HG02943 (cell line): Measurements from ENCODE around the gene TSBP1.
"Not testable (repeated sequence)": the region's sequence is repeated elsewhere in the genome, so short reads cannot be mapped to it uniquely, and the experiment has no call there.

Source experiments
- ATAC-seq: cut with Tn5 transposase; IDR thresholded peaks from one replicate; pipeline ENCODE4 v1.9.1; 2021; ENCODE audit warnings: mild to moderate bottlenecking, low read depth, moderate library complexity; ENCODE audit not compliant: unreplicated experiment

Gene TSBP1

GRCh38 chr6:32290886-32291450, 80.7 kb downstream of the TSBP1 start:
- ATAC-seq = no peak

GRCh38 chr6:32288426-32288825, 83.3 kb downstream of the TSBP1 start:
- ATAC-seq = no peak

DNA sequence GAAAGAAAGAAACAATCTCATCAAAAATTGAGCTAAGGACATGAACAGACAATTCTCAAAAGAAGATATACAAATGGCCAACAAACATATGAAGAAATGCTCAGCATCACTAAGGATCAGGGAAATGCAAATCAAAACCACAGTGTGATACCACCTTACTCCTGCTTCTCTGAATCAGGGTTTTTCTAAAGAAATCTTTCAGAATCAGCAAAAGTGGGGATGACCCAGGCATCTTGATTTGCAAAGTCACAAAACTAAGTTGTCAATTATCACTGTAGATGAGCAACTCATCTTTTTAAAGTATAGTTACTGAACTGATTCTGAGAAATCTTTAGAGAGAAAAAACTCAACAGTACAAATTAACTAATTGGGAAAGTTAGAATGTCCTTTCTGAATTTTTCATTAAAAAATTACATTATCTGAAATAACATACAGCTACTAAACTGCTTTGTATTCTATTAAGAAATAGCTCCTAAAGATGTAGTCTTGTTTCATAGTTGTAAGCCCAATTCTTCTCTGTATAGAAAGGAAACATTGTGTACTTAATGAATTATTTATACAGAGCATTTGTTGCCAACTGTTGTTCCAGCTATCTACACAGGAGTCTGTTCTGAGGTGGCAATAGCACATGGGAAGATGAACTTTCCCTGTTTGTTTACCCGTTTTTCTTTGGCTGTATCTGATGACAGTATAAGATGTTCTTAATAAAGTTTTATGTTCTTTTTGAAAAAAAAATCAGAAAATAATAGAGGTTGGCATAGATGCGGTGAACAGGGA, 97.7 kb downstream of the TSBP1 start:
- not testable (repeated sequence) for ATAC-seq

DNA sequence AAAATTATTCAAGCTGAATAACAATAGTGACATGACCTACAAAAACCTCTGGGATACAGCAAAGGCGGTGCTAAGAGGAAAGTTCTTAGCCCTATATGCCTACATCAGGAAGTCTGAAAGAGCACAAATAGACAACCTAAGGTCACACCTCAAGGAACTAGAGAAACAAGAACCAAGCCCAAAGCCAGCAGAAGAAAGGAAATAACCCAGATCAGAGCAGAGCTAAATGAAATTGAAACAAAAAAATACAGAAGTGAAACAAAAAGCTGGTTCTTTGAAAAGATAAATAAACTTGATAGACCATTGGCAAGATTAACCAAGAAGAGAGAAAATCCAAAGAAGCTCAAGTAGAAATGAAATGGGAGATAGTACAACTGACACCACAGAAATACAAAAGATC, 100.3 kb downstream of the TSBP1 start:
- no peak for ATAC-seq

GRCh38 chr6:32268459-32268858, 103.2 kb downstream of the TSBP1 start:
- ATAC-seq = not testable (repeated sequence)

DNA sequence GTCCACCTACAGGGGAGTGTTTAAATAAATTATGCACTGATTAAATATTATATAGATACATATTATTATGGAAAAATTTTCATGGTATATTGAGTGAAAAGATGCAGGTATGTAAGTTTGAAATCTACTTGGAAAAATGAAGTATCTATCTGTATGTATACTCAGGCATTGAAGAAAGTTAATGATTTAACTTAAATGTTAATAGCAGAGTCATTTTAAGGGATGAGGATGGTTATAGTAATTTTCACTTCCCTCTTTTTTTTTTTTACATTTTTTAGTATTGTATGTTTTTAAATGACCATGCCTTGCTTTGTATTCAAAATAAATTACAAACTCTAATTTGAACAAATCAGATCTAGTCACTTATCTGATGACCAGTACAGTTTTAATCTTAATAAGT, 104.7 kb downstream of the TSBP1 start:
- ATAC-seq = no peak

DNA sequence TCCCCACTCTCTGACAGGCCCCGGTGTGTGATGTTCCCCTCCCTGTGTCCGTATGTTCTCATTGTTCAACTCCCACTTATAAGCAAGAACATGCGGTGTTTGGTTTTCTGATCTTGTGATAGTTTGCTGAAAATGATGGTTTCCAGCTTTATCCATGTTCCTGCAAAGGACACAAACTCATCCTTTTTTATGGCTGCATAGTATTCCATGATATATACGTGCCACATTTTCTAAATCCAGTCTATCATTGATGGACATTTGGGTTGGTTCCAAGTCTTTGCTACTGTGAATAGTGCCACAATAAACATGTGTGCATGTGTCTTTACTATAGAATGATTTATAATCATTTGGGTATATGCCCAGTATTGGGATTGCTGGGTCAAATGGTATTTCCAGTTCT, 114.4 kb downstream of the TSBP1 start:
- ATAC-seq = not testable (repeated sequence)

DNA sequence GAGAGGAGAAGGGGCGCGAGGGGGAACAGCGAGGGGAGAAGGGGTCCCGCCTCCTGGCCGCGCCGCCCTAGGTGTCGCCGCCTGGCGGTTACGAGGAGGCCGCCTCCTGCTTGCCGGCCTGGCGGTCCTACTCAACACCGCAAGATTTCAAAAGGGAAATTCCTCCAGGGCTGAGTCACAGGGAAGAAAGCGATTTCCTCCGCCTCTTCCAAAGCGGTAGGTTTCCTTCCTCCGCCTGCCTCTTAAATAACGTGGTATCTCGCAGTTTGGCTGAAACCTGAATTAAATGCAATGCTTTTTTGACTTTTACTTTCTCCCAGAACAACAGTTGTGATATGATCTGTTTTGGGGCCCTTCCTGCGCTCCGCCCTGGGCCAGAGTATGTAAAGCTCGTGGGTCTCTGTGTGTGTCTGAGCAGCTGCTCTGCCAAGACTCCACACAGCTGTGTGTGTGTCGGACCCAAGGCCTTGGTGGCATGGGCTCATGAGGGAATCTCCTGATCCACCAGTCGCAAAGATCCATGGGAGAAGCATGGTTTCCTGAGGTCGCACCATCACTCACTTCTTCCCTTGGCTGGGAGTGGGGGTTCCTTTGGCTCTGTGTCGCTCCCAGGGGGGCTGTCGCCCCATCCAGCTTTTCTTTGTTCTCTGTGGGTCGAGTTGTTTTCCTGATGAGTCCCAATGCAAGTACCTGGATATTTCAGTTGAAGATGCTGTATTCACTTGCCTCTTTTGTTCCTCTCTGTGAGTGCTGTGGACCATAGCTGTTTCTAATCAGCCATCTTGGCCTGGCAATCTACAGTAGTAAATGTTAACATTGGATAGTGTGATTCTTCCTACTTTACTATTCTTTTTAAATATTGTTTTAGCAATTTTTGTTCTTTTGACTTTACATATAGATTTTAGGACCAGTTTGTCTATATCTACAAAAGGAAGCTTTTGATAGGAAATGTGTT, 116.2 kb downstream of the TSBP1 start:
- ATAC-seq = no peak

- no peak for ATAC-seq
Measured at GRCh38 chr6:32254761-32255198, 116.9 kb downstream of the TSBP1 start.

GRCh38 chr6:32252331-32253009, 119.2 kb downstream of the TSBP1 start:
- no peak for ATAC-seq

DNA sequence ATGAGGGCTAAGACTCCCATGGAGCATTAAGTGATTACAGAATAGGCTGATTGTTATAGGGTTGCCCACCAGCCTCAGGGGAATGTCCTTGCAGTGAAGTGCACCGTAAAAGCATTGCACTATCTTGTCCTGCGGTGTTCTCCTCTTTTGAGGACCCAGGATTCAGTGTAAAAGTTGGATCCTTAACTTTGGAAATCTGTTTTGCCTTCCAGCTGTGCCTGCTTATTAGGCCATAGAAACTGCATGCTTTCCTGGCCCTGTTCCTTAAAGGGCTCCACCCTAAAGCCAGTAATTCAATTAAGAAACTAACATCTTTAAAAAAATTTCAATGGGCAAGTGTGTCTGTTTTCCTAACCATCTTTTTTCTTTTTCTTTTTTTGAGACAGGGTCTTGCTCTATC, 122.4 kb downstream of the TSBP1 start:
- no peak for ATAC-seq

DNA sequence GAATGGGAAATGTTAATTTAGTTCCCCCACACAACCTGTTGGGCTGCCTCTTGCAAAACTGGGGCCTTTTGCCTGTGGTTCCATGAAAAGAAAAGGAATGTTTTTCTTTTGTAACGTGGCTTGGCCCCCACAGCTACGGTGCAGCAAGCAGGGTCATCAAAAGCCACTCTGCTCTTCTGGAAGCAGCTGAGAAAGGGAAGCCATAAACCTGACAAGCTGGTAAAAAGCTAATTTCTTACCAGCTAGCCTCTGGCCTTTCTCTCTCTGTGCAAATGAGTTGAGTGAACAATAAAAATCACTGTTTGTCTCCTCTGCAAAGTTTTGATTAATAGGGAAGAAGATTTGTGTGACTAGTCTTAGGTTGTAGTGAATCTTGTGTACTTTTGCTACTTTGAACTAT, 124.3 kb downstream of the TSBP1 start:
- ATAC-seq = no peak

DNA sequence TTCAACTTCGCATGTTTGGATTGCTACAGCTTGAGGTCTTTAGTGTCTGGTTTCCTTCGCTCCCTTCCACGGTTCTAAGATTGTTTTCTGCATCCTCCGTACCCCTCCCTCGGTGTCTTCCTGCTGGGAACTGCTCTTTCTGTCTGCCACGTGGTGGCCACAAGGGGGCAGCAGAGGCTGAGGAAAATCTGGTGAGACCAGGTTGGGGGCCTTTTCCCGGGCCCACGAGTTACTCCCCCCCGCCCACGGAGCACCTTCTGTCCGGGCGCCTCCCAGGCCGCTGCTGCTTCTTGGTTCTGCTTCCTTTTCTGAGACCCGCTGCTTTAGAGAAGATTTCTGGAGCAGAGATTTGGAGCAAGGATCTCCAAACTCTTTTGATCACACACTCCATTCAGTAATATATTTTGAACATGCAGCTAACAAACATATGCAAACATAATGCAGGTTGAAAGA, 126.7 kb downstream of the TSBP1 start:
- no peak for ATAC-seq

GRCh38 chr6:32244270-32244669, 127.4 kb downstream of the TSBP1 start:
- ATAC-seq = no peak
